Measurements from ENCODE around the gene VAV3.

VAV3 gene

DNA sequence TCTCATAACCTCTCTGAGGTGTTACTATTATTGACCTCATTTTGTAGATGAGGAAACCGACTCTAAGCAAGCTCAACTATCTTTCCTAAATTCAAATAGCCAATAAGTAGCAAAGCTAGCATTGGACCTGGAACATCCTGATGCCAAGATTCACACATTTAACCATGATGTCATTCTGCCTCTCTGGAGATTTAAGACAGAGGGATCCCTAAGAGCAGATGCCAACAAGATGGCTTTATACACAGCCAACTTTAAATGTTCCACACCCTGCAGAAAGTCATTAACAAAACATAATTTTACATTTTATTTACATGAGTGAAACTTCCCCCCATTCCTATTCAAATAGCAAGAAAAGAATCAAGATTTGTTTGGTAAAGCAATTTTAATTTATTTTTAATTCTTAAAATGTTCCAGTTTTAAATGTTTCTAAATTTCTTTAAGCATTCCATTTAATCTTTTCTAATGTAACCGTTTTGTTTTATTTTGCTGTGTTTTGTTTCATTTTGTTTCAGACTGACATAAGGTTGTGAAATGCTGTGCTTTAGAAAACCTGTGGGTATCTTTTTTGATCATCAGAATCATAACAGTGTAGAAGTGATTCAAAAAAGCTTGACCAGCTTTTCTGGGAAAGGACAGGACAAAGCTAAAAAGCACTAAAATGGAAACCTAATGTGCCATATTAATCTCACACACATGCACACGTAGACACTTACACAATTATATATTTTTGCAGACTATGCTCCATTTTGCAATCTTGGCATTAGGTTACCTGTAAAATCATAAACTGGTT lies 7.6 kb upstream of the VAV3 start:
- DNase-seq: no peak

- DNase-seq: no peak
Measured at GRCh38 chr1:107966550-107966949, 1.6 kb upstream of the VAV3 start.

- peak in 1 of 4 experiments; percentile 24 for DNase-seq
Measured at GRCh38 chr1:107964336-107965109, 457 bp downstream of the VAV3 start.

DNA sequence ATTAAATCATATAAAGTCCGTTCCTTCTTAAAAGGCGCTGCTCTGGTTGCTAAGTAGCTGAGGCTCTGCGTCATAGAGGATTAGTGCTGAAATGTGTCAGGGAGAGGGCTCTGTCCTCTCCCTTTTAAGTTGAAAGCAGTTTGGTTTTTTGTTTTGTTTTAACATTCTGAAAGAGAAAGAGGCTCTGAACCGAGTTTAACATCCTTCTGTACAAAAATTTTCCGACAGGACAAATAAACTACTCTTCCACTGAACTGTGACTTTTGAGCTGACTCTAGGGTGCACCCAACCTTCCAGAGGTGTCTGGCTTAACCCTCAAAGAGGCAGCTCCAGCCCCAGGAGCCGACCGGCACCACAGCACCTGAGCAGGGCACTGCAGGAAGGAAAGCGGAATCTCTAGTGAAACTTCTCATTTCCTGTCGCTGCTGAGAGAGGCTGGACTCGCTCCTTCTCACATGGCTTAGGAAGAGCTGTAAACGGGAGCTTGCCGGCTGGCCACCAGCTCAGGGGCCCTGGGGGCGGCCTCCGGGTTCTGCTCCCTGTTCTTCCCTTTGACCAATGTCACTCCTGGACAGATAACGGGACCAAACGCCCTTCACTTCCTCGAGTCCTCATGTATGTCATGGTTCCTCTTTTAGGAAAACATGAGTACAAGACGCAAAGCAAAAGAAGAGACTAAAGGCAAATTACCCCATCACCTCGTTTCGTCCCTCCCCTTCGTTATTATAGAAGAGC lies 1.2 kb downstream of the VAV3 start:
- peak; percentile 69 to 86 (median 81) for DNase-seq

- peak in 3 of 4 experiments; percentile 32 to 40 (median 35) for DNase-seq
Measured at GRCh38 chr1:107963008-107963407, 2.0 kb downstream of the VAV3 start.

GRCh38 chr1:107954719-107955415 lies 10.1 kb downstream of the VAV3 start:
- no peak for DNase-seq

DNA sequence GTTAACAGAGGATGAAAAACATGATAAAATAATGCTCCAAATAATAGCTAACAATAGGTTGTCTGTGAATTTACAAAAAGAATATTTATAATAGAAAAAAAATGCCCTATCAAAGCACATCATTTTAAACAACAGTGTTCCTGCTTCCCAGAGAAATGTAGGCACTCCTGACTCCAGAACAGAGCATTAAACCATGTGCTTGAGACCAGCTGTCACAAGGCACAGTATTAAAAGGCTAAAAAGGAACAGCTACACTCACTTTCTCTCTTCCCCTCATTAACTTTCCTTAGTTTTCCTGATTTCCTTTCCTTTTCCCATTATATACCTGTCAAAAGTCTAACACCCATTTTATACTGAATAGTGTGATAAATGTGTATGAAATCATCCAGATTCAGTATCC lies 10.9 kb downstream of the VAV3 start:
- no peak for DNase-seq

GRCh38 chr1:107953556-107953955 lies 11.4 kb downstream of the VAV3 start:
- DNase-seq: peak in 3 of 4 experiments; percentile 11 to 41 (median 27)

DNA sequence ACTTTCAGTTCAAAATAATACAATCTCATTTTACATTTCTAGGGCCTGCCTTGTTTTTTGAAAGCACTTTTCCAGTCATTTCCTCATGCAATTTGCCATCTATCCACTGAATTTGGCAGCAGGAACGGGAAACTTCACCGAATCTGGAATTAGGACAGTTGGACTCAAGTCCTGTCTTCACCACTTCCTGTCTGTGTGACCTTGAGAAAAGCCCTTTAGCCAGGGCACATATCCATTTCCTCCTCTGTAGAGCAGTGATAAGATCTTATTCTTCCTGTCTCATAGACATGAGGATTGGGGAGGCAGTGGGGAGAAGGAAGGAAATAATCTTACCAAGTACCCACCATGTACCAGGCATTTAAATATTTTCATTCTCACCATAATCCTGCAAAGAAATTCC lies 12.0 kb downstream of the VAV3 start:
- peak; percentile 8 to 57 (median 52) for DNase-seq

- no peak for DNase-seq
Measured at GRCh38 chr1:107950464-107950863, 14.5 kb downstream of the VAV3 start.

DNA sequence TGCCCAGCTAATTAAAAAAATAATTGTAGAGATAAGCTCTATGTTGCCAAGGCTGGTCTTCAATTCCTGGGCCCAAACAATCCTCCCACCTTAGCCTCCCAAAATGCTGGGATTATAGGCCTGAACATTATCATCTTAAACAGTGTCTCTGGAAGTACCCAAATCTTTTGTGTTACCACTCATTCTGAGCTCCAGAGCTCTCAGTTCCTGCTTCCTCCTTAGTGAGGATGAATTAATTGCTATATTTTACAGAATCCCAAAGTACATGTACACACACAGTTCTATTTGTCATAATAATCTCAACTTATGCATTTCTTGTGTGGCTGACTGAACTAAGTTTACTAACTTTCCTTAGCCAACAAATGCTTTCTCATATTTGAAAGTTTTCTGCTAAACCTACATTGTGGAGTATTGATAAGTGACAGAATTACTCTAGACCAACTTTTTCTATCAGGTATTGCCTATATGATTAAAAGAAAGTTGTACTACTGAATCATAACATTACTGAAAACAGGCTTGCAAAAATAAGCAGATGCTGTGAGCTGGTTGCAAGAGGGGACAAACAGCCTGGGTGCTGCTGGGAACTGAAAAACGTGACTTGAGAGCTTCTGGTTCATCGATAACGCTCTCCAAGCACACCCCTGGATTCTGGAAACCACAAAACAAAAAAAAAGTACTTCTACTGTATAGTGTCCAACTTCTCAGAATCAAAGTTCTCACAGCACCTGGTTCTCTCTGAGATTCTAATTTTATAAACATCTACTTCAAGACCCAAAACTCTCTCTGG lies 15.3 kb downstream of the VAV3 start:
- DNase-seq: peak in 1 of 4 experiments; percentile 31

- DNase-seq: no peak
Measured at GRCh38 chr1:107946794-107947193, 18.2 kb downstream of the VAV3 start.

GRCh38 chr1:107943694-107944093 lies 21.3 kb downstream of the VAV3 start:
- no peak for DNase-seq

DNA sequence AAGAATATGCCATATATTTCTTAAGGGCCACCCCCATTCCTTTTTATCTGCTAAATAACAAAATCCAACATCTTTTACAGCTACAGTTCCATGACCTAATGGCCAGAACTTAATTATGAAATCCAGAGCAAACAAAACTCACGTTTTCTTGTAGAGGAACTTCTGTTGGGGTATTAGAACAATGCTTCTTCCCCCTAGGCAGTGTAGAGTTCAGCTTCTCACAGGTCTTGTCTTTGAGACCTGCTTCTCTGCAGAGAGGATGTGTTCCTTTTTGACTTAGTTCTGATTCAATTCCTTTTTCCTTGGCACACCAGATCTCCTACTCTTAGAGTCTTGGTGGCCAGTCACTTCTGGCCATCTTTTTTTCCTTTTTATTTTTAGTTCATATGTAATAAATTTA lies 22.2 kb downstream of the VAV3 start:
- DNase-seq: peak in 3 of 4 experiments; percentile 40 to 60 (median 56)

- peak in 2 of 4 experiments; percentile 66 to 68 for DNase-seq
Measured at GRCh38 chr1:107941531-107941930, 23.4 kb downstream of the VAV3 start.

GRCh38 chr1:107941123-107941522 lies 23.9 kb downstream of the VAV3 start:
- DNase-seq: peak; percentile 85 to 97 (median 94)

DNA sequence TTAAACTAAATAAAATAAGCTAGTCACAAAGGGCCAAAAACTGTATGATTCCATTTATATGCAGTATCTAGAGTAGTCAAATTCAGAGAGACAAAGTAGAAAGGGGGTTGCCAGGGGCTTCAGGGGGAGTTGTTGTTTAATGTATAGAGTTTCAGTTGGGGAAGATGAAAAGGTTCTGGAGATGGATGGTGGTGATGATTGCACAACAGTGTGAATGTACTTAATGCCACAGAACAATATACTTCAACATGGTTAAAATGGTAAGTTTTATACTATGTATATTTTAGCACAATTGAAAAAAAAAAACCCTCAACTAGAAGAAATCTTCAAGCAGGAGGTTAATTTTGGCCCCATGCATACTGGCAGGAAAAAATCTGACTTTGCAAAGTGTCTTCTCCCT lies 24.3 kb downstream of the VAV3 start:
- no peak for DNase-seq

DNA sequence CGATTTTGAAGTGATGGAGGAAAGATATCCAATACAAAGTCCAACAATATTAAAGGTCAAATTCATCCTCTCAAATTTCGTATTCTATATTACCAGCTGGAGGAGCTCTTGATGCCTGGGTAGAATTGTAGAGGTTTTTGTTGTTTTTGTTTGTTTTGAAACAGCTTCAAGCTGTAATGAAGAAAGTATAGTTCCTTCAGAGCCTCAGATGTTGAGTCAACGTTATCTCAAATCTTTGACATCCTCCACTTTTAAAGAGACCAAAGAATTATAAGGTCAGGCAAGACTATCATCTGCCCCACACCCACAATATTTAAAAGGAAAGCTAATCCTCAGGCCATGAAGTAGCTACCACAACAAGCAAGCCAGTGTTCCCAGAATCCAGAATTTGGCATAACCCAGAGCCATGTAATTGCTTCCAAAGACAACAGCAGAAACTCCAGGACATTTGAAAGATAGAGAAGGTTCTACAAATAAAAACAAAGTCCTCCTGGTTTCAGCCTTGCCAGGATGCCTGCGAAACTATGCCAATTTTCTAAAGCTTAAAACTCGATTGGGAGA lies 24.9 kb downstream of the VAV3 start:
- DNase-seq: no peak

DNA sequence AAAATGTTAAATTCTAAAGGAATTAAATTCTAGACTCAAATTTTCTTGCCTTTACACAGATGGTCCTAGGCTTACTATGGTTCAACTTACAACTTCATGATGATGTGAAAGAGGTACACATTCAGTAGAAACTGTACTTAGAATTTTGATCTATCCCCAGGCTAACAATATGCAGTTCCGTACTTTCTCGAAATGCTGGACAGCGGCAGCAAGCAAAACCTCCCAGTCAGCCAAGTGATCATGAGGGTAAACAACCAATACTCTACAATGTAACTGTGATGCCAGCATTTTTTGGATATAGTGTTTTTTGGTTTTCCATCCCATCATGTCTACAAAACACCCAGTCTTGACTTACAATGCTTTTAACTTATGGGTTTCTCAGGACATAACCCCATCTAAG lies 25.7 kb downstream of the VAV3 start:
- DNase-seq: no peak

DNA sequence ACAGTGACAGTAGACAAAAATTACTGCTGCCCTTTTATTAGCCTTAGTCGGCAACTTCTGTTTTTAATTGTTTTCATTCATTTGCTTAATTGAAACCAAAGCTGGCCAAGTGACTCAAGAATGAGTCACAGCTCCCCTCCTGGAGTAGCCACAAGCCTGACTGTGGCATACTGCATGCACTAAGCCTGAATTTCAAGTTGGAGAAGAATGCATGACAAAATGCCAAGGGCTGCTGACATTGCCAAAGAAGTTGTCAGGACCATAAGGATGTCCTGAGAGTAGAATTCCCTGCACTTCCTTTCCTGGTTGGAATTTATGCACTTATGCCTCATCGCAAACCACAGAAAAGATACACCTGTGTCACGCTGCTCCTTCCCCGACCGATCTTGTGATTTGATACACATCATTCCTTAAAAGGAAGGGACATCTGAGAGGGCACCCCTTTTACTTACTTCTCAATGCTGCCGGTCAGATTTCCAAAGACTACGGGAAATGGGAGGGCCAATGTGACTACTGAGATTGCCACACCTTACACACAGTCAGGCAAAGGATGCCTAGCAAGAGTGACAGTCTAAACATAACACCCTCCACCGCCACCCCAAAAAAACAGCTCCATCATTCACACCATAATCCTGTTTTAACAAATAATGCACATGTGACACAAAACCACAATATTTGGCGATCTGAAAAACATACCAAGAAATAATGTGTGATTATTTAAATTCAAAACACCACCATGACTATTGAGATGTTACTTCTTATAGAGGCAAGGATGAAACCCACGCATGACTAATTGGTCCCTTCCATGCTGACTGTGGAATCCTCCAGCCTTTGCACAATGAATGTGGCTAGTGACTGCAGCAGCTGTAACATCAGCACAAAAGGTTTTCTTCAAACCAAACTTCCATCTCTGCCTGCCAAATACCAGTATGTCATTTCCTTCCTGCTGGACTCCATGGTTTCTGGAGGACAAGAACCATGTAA lies 28.2 kb downstream of the VAV3 start:
- DNase-seq: peak; percentile 83 to 95 (median 86)
